Skin of body (tissue), 3 donors: ENCODE results near the gene NINJ2. TPM values are rescaled to one million over a fixed set of nuclear protein-coding genes. Genes with fewer than 3 reads are reported as not detected.

Experiments
- DNase-seq: peaks from one replicate; lab custom pipeline; 2025; lab: John Stamatoyannopoulos, UW
- small RNA-seq: library from RNA; depleted of rRNA; stranded (forward); fragments of <200 nt; gene quantifications from one replicate; pipeline ENCODE3, GENCODE V24; 2014; ENCODE audit warnings: low replicate concordance
- total RNA-seq: library from RNA; depleted of rRNA; stranded (reverse); fragments of >200 nt; gene quantifications from one replicate; pipeline ENCODE4 v1.2.3, GENCODE V29; 2014

Gene NINJ2
- total RNA-seq, 1 donor from 2014 or later = 2.3 TPM

DNA sequence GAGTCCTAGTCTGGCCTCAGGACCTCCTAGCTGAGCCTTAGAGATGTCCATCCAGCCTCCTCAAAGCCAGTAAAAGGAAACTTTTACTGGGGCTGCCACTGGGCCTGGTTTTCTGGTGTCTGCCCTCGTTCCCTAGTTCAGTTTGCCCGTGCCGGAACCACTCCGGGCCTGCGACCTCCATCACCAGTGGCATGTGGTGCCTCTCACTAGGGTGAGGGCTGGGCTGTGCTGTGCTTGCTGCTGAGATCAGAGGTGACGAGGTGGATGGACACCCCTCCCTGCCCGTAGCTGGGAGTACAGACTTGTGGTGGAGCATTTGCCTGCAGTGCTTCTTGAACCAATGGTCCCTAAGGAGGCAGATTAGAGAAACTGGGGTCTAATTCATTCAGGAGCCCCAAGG is 127.8 kb downstream of the NINJ2 start:
- no peak for DNase-seq

DNA sequence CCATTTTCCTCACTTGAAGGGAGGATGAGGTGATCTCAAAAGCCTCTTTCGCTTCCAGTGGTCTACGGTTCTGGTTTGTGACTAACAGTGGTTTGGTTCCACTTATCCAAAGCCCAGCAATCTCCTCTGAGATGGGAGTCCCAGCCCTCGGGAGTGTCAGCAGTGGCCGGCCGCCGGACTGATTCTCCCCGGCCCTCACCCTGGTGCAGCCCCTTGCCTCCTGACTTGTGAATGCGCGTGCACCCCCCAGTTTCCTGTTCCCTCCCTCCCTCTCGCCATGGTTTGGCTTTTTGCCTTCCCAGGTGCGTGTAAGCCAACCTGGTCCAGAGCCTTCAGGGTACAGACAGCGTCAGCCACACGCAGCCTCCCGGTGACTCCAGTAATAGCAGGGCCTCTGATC is 129.0 kb downstream of the NINJ2 start:
- no peak for DNase-seq

DNA sequence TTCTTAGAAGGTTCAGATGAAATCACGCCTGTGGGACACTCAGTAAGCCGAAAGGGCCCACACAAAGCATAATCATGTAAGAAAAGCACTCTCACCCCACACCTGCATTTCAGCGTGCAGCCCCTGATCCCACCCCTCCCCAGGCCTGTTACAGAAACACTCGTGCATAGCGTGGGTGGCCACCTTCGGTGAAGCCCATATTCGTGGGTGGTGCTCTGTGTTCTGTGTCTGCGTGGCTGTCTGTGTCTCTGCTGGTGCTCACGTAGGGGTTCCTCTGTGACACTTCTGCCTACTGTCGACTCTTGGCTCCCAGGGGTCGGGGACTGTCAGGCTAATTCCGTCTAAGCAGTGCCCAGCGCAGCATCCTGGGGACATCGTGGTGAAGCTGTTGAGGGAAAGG is 129.5 kb downstream of the NINJ2 start:
- DNase-seq = no peak

DNA sequence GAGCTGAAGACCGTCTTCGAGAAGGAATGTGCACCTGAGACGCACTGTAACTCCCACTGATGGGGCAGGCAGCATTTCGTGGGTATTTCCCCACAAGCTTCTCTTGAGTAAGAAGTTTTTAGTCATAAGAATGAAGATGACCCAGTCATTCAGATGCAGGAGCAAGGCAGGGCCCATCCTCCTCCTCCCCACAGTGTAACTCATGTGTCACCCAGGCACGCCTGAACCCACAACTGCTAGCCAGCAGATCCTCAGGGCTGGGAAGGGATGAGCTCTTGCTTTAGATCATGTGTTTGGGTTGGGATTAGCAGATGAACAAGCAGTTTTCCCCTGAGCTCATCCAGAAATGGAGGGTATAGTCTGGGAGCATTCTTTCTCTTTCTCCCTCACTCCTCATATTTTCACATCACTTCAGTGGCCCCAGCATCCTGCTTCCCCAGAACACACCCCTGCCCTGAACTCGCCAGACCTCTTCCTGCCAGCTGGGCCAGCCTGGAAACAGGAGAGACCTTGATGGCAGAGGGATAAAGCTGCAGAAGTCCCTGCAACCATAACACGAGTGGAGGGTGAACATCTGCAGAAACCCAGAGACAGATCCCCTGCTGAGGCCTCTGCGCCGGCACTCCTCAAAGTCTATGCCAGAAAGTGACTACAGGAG is 130.2 kb downstream of the NINJ2 start:
- DNase-seq = no peak

DNA sequence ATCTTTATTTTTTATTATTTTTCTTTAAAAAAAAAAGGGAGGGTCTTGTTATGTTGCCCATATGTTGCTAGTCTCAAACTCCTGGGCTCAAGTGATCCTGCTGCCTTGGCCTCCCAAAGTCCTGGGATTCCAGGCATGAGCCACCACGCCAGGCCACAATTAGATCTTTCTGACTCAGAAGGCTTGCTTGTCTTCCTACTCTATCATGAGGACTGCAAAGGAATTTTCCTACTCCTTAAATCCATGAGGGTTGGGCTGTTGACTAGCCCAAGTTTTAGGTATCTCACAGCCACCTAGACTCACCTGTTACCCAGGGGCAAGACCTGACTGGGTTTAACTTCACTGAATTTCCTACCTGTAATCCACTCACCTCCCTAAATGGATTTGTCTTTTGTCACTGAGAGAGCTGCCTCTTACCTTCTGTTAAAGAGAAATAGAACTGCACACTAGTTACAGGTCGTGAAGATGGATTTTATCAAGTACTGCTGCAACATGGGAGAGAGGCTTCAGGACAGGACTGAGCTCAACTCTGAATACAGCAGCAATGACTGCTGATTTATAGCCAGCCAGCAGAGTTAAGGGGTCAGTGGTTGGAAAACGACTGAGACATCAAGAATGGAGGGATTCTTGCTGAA is 131.2 kb downstream of the NINJ2 start:
- DNase-seq = no peak

DNA sequence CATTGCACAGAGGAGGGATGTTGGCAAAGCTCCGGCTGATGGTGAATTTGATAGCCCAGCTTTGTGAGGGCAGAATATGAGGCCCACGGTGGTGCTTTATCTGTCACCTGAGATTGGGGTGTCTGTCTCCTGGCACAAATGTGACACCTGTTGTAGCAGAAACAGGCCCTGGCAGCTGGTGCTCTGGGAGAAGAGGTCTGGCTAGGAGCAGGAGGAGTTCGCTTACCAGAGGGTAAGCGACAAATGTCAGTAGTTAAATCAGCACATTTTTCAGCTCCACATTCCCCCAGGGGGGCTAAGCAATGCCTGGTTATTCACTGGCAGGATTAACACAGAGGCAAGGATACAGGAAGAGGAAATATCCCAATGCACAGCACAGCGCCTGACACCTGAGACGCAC is 132.4 kb downstream of the NINJ2 start:
- no peak for DNase-seq

DNA sequence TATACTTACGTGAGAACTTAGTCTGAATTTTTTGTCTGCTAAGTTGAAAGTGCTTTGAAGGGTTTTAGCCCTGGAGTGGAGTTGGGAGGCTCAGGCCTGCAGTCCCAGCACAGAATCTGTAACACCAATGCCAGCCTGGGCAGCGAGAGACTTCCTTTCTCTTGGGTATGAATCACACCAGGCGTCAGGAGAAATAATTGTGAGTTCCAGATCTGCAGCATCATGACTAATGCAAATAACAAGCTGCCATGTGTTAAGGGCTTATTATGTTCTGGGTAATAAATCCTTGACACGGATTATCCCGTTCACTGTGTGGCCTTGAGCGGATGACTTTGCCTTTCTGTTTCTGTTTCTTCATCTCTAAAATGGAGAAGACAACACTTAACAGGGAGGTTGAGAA is 132.9 kb downstream of the NINJ2 start:
- no peak for DNase-seq

DNA sequence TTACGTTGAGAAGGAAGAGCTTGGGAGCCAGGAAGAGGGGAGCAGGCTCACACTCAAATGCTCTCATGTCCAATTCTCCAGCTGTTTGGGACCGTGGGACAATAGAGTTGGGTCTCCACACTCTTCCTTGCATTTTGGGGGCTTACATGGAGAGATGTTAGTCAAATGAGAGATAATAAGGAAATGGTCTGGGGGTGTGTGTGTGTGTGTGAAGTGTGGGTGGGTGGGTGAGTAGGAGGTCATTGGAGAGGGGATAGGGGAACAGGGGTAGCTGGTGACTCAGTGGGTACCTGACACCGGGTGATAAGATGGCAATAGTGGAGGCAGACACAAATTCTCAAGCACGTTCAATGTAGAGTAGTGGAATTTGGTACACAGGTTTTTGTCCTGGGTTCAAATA is 135.5 kb downstream of the NINJ2 start:
- no peak for DNase-seq

DNA sequence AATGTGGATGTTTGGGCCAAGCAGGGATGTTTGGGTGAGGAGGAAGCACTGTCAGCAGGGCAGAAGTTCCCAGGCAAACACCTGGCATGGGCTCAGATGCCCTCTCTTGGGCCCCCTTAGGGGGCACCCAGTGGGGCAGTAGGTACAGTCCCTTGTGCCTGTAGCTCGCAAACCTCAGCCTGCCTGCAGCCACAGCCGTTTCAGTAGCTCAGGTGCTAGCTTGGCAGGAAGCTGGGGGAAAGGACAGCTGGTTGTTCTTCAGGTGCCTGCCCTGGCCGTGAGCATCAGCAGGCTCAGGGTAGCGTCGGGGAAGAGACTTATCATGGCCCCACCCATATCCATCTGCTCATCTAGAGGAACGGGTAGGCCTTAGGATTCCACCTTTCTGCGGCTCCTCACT is 136.0 kb downstream of the NINJ2 start:
- no peak for DNase-seq

DNA sequence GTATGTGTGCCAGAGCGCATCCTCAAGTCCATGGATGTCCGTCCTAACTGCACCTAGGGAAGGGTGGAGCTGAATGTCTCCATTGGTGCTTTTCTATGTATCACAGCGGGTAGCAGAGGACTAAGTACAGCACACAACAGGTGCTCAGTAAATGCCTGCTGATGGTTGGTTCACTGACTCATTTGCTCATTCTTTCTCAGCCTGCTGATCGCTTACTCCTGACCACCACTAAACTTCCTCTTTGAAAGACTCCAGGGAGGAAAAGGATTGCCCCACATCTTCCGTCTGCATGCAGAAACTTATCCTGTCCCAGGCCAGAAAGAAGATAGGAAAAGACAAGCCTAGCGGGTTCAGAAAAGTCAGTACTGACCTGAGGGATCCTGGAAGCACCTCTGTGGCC is 137.2 kb downstream of the NINJ2 start:
- DNase-seq = no peak

DNA sequence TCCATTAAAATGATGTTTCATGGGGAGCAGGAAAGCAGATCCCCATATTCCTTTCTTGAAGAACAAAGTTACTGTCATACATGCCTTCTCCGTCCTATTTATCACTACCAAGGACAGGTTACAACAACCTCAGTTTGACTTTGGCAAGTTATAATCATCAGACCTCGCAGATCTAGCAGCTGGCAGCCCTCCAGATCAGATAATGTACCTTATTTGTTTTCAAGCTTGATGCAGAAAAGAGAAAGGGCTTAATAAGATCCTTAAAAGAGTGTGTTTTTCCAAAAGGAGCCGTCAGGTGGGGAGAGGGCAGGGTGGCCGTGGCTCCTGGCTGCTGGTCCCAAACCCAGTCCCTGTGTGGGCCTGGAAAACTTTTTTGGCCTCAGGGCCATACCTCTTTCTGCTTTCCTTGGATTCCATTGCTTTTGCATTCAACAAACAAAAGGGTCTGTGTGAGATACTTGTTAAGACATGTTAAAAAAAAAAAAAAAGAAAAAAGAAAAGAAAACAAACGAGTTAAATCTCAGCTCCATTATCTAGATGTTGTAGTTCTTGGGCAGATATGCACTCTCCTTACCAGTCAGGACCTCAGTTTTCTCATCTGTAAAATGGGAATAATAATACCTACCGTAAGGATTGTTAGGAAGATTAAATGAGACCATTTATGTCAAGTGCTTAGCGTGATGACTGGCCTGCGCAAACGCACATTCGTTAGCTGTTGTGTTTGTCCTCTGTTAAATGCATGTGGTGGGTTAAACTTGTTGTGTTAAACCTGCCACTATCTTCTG is 138.9 kb downstream of the NINJ2 start:
- no peak for DNase-seq

DNA sequence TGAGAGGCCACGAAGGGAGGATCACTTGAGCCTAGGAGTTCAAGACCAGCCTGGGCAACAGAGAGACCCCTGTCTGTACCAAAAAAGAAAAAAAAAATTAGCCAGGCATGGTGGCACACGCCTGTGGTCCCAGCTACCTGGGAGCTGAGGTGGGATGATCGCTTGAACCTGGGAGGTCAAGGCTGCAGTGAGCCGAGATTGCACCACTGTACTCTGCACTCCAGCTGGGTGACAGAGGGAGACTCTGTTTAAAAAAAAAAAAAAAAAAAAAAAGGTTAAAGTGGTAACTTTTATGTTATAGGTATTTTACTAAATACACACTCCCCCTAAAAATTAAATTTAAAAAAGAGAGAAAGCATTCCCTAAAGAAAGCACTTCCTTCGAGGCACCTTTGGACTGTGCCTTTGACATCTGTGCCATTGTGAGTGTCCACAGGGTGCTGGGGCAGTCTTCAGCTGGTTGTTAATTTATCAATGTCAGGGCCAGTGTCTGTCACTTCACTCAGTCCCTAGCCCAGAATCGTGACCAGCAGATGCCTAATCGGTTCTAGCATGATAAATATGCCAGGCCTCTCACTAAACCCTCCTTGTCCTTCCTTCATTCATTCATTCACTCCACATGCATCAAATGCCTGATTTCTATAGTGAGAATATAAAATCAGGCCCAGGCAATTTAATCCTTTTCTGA is 140.4 kb downstream of the NINJ2 start:
- no peak for DNase-seq

DNA sequence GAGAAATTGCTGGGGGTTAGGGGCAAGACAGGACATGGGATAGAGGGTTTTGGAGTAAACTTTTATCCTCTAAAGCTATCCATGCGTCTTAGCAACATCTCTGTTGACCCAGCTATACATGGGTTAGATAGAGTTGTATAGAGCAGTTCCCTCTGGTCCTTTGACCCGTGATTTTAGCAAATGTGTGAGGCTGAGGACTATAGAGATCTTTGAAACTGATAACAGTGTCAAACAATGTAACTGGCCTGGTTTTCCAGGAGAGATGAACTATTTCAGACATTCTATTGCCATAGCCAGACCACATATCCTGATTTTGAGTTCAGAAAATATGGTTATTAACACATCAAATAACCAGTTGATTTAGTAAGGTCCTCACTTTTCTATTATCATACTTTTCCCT is 143.1 kb downstream of the NINJ2 start:
- no peak for DNase-seq

DNA sequence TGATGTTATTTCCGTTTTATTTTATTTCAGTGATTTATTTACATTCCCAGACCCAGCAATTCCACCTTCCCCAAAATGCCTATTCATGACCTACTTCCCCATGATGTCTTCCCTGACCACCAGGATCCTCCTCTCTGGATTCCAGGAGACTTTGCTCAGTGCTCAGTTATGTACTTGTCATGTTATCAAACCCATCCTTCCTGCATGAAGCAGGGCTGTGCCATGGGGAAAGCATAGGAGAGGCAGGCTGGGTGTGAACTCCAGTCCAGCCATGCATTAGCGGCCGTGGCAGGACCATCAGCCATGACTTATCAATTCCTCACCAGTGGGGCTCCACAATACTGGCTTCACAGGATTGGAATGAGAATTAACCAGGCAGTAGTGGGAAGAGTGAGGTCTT is 145.7 kb downstream of the NINJ2 start:
- no peak for DNase-seq

Small RNAs within 50 kb of the gene (small RNA-seq; reads per million reads assigned to genes)
- not detected for gene RNU7-103P

Other genes starting within 250 kb of the NINJ2 start
- 12.7 TPM for gene B4GALNT3, start 203.5 kb downstream of the NINJ2 start, total RNA-seq
- 128 TPM for gene WNK1, start 89.1 kb upstream of the NINJ2 start, total RNA-seq